Activated CD4-positive, alpha-beta T cell treated with anti-CD3 and anti-CD28 coated beads, Interleukin-2, Interleukin-4, amounts not matched to agents 100 ng/mL and 50 ng/mL, durations not matched to agents 16 hours and 8 hours (primary cell): ENCODE measurements around the gene OPCML.

ENCODE experiments used
- DNase-seq: peaks from one replicate; pipeline ENCODE4 v3.0.0-alpha.2; 2020; ENCODE audit warnings: low spot score

OPCML gene

DNA sequence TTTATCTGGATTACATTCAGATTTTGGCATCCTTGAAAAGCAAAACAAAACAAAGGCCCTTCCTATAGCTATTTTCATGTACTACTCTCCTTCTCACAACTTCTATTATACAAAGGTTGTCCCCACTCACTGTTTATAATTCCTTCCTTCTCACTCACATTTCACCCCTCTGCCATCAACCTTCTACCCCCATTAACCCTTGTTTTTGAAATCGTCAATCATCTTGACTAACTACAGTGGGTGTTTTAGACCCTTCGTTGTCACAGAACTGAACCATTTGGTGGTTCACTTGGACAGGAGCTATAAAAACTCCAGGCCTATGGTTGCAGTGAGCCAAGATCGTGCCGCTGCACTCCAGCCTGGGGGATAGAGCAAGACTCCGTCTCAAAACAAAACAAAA lies 639.4 kb downstream of the OPCML start:
- DNase-seq, result no peak

DNA sequence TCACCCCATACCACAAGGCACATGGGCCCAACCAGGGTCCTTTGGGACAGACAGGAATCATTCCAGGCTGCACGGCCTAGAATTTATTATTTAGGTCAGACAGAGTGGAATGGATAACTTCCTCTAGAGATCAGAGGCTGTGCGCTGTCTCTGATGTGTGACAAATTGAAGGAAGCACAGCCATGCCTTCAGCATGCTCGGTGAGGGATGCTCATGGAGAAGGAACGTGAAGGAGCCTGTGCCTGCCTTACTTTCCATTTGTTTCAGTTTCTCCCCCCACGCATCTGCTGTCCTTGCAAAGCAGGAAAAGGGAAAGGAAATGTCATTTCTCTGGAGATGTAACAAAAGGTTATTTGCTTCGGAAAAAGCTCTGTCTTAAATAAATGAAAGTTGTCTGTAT lies 644.1 kb downstream of the OPCML start:
- DNase-seq, result no peak

DNA sequence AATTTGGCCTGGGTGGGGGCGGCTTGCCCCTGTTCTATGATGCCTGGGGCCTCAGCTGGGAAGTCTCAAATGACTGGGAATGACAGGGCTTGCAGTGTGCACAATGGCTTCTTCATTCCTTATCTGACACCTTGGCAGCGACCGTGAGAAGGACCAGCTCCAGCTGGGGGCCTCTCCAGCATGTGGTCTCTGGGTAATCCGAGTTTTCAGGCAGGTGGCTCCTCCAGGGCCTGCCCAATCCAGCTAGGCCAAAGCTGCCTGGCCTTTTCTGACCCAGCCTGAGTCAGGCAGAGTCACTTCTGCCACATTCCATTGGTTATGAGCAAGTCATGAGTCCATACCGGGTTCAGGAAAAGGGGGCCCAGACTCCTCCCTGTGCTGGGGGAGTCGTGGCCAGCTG lies 646.0 kb downstream of the OPCML start:
- DNase-seq, result no peak

DNA sequence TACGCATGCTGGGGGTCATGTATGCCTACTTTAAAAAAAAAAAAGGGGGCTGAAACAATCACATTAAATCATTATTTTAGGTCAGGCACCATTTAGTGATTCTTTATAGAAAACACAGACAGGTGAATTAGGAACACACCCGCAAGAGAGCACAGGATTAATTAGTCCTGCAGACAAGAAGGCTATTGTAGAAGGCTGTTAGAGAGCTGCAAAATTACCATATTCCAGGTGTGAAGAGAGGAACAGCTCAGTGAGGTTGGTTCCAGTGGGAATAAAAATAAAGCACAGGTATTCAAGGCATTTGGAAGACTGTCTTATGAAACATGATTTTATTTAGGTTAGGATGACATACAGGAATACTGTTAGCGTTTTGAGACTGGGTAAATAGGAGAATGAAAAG lies 649.1 kb downstream of the OPCML start:
- no peak for DNase-seq

DNA sequence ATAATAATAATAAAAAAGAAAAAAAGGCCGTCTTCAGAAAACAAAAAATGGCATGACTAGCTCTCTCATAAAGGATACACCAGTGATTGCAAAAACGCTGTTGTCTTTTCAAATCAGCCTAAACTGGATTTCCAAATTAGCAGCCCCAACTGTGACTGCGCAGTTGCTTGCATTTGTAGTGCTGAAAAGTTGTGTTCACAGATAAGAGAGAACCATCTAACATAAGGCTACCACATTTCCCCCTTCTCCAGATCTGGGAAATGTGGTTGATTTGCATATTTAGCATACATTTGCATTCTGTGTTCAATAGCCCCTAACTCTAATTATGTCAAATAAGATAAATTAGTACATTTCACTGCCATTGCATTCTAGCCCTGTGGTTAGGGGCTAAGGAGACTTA lies 650.7 kb downstream of the OPCML start:
- DNase-seq, result no peak

DNA sequence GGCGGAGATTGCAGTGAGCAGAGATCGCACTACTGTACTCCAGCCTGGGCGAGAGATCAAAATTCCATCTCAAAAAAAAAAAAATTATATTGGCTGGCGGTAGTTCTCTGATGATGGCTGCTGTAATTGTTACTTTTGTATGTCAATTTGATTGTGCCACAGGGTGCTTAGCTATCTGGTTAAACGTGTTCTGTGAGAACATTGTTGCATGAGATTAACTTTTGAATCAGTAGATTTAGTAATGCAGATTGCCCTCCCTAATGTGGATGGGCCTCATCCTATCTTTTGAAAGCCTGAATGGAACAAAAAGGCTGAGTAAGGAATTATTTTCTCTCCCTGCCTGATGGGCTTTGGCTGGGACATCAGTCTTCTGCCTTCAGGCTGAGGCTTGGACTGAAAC lies 654.2 kb downstream of the OPCML start:
- DNase-seq, result no peak

DNA sequence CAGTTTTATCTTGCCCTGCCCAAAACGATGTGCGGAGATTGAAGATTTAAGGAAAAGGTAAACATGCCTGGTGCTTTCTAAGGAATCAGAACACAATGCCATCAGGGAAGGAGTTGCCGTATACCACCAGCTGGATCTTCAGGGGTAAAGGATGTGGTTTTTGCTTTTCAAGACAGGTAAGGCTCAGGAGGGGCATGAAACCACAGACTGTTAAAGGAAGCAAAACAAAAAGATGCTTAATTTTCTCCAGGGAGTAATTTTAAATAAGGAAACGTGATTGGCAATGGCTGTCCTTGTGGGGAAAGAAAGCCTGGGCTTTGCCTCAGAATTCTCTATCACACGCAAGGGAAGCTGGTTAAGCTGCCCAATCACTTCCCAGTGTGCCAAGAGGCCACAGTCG lies 655.6 kb downstream of the OPCML start:
- no peak for DNase-seq

DNA sequence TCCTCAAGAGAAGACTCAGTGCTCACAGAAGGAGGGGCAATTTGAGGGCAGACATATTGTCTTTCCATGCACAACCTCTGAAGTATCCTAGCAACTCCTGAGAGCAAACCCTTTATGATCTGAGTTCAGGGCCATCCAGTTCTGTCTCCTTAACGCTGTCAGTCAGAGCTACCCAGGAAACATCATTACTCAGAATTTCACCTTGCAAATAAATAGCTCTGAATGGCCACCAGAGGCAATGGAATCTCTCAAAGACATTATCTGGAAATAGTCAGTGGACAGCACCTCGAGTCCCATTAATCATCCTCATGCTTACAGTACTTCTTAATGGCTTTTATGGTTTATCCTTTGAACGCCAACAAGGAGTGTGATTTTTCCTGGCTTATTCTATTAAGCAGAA lies 656.1 kb downstream of the OPCML start:
- DNase-seq, result no peak

DNA sequence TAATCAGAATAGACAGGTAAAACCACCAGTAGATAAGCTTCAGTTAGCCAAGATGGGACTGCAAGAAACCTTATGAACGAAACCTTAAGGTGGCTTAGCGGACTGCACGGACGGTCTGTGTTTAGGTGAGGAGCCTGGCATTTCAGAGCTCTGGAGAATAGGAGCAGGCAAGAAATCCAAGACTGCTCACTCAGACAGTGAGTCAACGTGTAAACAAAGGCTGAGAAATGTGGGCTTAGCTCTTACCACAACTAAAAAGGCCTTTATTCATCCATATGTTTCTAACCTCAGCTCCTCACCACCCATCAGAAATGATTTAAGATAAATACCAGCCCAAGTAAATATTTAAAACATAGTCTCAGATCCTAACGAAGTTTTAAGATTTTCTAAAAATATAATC lies 657.7 kb downstream of the OPCML start:
- no peak for DNase-seq

DNA sequence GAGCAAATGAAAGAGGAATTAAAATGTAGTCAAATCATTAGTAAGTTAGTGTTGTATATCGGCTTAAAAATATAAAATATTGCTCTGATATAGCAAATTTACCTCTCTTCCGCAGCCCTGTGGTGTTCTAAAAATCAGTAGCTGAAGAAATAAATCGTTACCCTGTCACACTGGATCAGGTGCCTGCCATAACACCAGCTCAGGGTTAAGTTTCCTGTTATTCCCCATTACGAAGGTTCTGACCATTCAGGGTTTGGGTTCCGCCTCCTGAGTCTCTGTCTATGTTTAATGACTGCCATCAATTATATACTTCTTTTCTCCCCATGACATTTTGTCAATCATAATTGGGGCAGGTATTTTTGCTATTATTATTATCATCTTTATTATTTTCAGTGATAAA lies 658.5 kb downstream of the OPCML start:
- DNase-seq, result no peak

DNA sequence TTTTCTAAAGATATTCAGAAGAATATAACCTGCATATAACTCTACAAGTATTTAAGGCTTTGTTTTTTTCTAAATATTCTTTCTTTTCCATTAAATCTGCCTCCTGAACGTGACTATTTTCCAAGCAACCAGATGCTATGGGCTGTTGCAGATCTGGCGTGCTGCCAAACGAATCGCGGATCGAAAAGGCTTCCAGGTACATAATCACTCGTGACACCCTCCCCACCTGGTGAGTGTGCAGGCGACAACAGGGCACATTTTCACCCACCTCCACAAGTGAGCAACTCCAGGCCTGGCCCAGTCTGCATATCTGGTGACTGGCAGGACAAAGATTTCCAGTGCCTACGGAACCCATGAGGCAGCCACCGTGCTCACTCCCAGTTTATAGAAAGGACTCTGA lies 660.1 kb downstream of the OPCML start:
- no peak for DNase-seq

DNA sequence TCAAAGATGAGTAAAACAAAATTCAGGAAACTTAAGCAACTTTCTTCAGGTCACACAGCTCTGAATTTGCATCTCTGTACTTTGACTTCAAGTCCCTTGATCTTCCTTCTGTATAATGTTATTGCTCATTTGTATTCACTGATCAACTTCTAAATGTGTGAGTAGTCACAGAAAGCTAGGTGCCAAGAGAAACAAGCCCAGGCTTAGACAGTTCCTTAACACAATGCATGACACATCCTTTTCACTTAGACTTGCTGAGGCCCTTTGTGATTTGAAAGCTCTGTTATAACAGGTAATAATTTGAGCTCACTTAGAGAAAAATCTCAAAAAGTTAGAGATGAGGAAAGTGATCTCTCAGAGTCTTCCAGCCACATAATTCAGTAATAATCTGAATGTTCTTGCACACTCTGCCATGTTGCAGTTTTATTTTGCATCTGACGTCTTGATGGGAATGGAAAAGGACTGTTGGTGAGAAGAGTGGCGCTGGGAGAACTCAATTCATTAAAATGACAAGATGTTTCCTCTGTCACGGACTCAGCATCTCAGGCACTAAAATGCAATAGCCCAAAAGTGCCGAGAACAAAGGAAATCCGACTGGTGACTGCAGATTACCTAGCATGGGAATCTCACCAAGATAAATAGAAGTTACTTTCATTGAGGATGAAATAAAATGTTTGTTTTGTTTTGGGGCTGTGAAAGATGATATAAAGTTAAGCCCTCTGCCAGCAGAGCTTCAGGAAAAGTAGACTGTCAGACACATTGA lies 665.3 kb downstream of the OPCML start:
- DNase-seq, result no peak

DNA sequence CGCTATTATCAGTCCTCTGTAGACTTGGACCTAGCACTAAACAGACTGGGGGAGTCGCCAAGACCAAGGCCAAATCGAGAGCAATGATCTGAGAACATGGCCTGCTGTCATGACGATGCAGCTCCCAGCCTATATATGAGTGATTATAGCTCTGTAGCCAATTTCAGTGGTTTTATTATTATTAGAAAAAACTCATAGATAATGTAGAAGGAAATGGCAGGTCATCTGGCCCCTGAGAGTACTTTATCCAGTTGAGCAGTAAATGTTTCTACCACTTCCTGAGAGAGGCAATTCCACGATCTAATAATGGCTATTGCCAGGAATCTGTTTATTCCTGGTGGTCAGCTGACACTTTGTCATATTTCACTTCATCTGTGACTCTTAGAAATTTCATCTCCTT lies 666.7 kb downstream of the OPCML start:
- DNase-seq, result no peak

DNA sequence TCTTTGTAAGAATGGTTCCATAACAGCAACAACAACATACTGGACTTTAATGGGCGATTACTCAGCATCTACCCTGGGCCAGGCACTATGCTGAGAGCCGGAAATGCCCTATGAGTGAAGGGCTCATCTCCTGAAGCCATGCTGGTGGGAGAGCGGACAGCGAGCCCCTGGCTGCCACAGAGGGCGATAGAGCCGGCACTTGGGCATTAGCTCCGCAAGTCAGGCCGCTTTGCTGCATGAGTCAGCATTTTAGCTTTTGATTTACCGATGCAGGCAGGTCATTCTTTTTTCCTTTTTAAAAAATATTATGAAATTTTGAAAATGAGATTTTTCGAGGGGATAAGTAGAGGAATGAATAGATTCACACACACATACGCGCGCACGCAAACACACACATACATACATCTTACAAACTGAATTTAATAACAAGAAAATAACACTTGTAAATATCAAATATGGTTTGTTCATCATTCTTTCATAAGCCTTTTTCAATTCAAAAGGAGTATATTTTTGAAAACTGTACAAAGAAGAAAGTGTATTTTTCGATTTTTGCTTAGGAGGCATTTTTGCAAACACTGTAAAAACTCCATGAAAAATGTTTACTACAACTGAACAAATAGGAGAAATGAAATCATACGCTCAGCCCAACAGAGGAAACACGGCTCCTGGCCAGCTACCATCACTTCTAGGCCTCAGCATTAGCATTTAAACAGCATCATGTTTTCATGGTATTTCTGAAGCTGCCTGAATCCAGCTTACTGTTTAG lies 667.3 kb downstream of the OPCML start:
- DNase-seq, result no peak

DNA sequence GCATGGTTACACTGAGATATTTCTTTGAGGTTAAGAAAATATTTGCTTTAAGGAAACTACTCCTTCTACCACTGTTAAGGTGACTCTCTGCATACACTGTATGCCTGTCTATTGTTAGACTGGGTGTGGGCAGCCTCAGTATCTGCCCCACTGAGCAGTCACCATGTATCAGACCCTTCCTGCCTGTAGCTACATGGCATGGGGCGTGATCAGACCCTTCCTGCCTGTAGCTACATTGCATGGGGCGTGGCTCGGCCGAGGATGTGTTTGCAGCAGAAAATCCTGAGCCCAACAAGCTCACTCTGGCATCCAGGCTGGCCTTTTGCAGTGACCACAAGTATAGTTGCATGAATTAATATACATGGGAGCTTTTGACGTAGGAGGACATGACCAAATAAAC lies 669.4 kb downstream of the OPCML start:
- no peak for DNase-seq

DNA sequence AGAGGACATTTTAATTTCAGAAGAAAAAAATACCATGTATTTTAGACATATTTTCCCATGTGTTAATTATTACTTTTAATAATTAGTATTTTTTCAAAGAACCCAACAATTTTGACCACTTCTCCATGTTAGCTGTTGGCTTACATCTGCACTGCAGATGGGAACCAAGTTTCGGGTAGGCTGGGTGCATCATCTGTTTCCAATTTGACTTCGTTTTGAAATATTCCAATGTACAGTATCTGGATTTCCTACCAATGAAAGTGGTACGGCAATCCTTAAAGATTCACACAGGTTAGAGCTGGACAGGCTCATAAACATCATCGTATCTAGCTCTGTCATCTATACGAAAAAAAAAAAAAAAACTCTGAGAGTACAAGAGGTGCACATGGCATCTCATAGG lies 670.2 kb downstream of the OPCML start:
- DNase-seq, result no peak

DNA sequence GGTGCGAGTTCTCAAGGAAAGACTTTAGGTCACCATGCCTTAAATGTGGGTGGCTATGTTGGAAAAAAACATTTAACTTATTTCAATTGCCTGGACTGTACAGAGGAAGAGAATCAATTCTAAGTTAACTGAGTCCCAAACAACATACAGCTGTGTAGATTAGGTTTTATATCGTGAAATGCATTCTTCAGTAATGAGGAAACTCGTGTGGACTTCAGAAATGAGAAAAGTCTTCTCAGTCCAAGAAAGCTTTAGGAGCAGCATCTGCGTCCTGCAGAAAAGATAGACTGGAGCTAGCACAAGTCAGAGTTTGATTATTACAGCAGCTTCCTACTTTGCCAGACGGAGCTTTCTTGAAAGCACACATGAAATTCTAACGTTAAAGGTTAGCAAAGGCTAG lies 673.0 kb downstream of the OPCML start:
- no peak for DNase-seq

DNA sequence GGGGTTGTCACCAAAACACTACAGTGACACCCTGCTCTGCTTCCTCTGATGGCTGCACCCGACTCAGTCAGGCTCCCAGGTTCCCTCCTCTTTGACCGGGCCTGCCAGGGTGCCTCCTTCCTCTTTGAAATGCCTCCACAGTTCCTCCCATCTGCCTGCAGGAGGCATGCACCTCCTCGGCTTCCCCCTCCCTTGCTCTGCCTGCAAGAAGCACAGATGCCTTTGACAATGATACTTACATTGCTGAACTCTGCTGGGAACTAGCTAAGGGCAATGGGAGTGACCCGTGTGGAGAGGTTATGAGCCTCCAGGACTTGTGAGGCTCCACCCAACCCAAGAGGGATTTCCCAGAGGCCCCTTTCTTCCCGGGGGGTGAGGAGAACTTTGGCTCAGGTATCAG lies 674.1 kb downstream of the OPCML start:
- no peak for DNase-seq

DNA sequence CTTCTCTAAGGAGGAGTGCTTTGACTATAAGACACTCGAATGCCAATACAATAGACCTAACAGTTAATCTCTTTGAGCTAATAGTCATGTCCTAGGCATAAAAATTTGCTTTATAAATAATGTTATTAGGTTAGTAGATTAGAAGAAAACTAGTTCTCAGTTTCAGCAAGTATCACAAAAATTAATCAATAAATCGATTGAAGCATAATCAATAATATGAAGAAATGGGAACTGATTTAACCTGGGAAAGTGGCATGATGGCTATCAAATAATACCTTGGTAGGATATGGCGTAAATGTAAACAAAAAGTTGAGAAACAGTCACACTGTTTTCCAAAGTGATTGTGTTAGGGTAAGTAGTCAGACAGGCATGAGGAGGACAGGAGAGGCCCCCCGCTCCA lies 676.3 kb downstream of the OPCML start:
- DNase-seq, result no peak

DNA sequence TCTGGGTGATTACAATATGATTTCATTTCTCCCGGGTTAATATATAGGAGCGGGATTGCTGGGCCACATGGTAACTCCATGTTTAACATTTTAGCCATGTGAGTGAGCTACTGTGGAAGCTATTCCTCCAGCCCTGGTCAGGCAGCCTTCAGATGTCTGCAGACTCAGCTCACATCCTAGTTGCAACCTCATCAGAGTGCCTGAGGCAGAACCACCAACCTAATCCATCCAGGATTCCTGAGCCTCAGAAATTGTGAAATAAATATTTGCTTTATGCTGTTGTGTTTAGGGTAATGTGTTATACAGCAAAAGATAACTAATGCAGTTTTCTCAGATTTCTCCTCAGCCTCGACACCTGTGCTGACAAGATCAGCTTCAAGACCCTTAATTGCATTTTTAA lies 676.8 kb downstream of the OPCML start:
- no peak for DNase-seq

DNA sequence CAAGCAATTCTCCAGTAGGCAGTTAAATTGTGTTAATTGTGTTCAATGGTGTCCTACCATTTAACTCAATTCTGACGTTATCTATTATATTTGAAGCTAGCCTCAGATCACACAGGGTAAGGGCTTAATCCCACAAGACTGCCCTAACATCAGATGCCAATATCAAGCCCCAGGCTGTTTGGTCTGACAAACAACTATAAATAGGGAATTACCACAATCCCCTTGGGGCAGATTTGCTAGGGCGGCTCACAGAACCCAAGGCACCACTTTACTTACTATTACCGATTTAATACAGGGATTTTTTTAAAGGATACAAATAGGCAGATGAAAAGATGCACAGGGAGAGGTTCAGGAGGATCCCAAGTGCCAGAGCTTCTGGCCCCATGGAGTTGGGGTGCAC lies 678.4 kb downstream of the OPCML start:
- DNase-seq, result no peak

DNA sequence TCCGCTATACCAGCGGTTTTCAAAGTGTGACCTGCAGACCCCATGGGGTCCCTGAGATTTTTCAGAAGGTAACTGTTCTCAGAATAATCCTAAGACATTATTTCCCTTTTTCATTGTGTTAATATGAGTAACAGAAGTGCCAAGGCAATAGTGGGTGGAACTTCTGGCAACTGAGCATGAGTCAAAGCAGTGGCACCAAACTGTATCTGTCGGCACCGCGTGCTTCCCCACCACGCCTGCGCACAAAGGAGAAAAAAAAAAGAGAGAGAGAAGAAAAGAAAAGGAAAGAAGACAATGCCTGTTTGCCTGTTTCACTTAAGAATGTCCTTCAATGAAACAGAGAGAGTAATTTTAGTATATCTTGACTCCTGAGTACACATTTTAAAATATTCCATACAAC lies 679.9 kb downstream of the OPCML start:
- DNase-seq, result no peak

DNA sequence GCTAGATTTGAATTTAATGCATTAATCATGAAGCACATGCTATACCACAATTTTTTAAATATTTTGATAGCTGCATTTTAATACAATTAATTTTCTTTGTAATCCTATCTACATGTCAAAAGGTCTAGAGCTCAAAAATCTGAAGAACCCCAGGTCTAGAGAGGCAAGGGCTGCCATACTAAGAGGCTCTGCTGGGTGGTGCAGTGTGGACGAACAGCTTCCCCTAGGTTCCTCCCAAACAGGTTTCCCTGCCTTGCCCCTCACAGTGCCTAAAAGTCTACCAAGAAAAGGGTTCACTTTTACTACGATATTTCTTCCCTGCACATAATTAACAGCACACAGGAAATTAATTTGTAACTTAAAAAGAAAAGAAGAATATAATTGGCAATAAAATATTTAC lies 681.1 kb downstream of the OPCML start:
- no peak for DNase-seq

DNA sequence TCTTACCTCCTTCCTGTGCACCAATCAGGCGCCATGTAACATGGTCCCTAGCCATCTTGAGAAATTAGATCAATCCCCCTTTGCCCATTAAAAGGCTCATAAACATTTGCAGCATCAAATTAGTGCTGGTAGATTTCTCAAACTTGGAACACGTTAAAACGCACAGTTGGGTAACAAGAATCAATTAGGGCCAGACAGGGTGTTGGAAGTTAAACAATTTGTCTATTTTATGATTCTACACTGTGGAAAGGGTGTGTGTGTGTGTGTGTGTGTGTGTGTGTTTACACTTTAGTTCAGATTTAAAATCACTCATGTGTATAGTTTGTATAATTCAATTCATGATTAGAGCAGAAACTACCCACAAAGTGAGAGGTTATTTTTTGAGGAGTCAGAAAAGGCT lies 682.0 kb downstream of the OPCML start:
- DNase-seq, result no peak
